Measurements from ENCODE around the gene ARG1.
"Not testable (repeated sequence)": the region's sequence is repeated elsewhere in the genome, so short reads cannot be mapped to it uniquely, and the experiment has no call there.

DNA sequence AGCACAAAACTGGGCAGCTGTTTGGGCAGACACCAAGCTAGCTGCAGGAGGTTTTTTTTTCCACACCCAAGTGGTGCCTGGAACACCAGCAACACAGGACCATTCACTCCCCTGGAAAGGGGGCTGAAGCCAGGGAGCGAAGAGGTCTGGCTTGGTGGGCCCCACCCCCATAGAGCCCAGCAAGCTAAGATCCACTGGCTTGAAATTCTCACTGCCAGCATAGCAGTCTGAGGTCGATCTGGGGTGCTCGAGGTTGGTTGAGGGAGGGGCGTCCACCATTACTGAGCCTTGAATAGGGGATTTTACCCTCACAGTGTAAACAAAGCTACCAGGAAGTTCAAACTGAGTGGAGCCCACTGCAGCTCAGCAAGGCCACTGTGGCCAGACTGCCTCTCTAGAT lies 34.4 kb upstream of the ARG1 start:
- TF ChIP-seq, protein P1, sequence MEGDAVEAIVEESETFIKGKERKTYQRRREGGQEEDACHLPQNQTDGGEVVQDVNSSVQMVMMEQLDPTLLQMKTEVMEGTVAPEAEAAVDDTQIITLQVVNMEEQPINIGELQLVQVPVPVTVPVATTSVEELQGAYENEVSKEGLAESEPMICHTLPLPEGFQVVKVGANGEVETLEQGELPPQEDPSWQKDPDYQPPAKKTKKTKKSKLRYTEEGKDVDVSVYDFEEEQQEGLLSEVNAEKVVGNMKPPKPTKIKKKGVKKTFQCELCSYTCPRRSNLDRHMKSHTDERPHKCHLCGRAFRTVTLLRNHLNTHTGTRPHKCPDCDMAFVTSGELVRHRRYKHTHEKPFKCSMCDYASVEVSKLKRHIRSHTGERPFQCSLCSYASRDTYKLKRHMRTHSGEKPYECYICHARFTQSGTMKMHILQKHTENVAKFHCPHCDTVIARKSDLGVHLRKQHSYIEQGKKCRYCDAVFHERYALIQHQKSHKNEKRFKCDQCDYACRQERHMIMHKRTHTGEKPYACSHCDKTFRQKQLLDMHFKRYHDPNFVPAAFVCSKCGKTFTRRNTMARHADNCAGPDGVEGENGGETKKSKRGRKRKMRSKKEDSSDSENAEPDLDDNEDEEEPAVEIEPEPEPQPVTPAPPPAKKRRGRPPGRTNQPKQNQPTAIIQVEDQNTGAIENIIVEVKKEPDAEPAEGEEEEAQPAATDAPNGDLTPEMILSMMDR (conservative IDR thresholded peaks at IDR 0.05; ENCODE audit: low read length), result not testable (repeated sequence)
- not testable (repeated sequence) for TF ChIP-seq EZH2phosphoT487 (IDR thresholded peaks at IDR 0.05; ENCODE audit: borderline replicate concordance, low read depth, low read length)
